CD4-positive, alpha-beta T cell (primary cell): Measurements from ENCODE around the gene SHOX. TPM values are rescaled to one million over a fixed set of nuclear protein-coding genes. Genes with fewer than 3 reads are reported as not detected.

Experiments
- ATAC-seq: fragments of 200-7000 bp; cut with Tn5 transposase; one replicate; pipeline ENCODE4 v1.10.0; 2022; ENCODE audit warnings: mild to moderate bottlenecking; ENCODE audit not compliant: poor library complexity
- CTCF ChIA-PET: fragments of 350-600 bp; sonication (Branson Sonifier 250); formaldehyde crosslinking; loops from one replicate; lab custom pipeline; 2021; ENCODE audit warnings: antibody characterized with exemption, inconsistent platforms; lab: Charles Lee
- POLR2A ChIA-PET: fragments of 350-600 bp; sonication (Branson Sonifier 250); formaldehyde crosslinking; loops from one replicate; lab custom pipeline; 2021; ENCODE audit warnings: antibody characterized with exemption, inconsistent platforms; lab: Charles Lee
- DNase-seq, 14 experiments: peaks; one replicate each; pipeline ENCODE4 v3.0.0-alpha.2; 2013 to 2020; ENCODE audit warnings: mixed read lengths in 2 of 14
- H3K27ac ChIP-seq, 2 donors: one replicate each; pipeline versions ENCODE4 v1.5.1 to v1.7.0; 2013; ENCODE audit warnings: low read length in 2 of 2, low read depth in 1 of 2, mild to moderate bottlenecking in 1 of 2
- H3K27me3 ChIP-seq, 2 experiments: 1 replicate in 1 of 2; 2 replicates in 1 of 2; pipeline versions ENCODE4 v1.6.1 to v1.7.0; 2013; ENCODE audit warnings: low read length in 2 of 2, control low read depth in 1 of 2, mild to moderate bottlenecking in 1 of 2, moderate library complexity in 1 of 2; ENCODE audit not compliant: insufficient read depth in 2 of 2, control insufficient read depth in 1 of 2
- H3K36me3 ChIP-seq: one replicate; pipeline ENCODE4 v1.6.1; 2013; ENCODE audit warnings: low read length, control low read depth; ENCODE audit not compliant: insufficient read depth
- H3K4me1 ChIP-seq: one replicate; pipeline ENCODE4 v1.6.1; 2013; ENCODE audit warnings: low read length, control low read depth; ENCODE audit not compliant: insufficient read depth
- H3K4me3 ChIP-seq: one replicate; pipeline ENCODE4 v1.5.1; 2013; ENCODE audit warnings: mild to moderate bottlenecking, low read length, moderate library complexity
- H3K9me3 ChIP-seq, 2 experiments: 1 replicate in 1 of 2; 2 replicates in 1 of 2; pipeline versions ENCODE4 v1.6.1 to v1.7.0; 2013; ENCODE audit warnings: low read length in 2 of 2, mild to moderate bottlenecking in 2 of 2, control low read depth in 1 of 2, moderate library complexity in 1 of 2; ENCODE audit not compliant: control insufficient read depth in 1 of 2, insufficient read depth in 1 of 2
- H3K27ac Mint-ChIP-seq: one replicate; pipeline ENCODE4 v1.8.0; 2020; ENCODE audit warnings: mixed read lengths
- H3K27me3 Mint-ChIP-seq: one replicate; pipeline ENCODE4 v1.8.0; 2021; ENCODE audit warnings: mixed read lengths
- H3K36me3 Mint-ChIP-seq: one replicate; pipeline ENCODE4 v1.8.0; 2021; ENCODE audit warnings: low read depth, mixed read lengths
- H3K4me1 Mint-ChIP-seq: one replicate; pipeline ENCODE4 v1.8.0; 2021; ENCODE audit warnings: low read depth, mixed read lengths
- H3K4me3 Mint-ChIP-seq: one replicate; pipeline ENCODE4 v1.8.0; 2020; ENCODE audit warnings: mild to moderate bottlenecking, mixed read lengths
- H3K9me3 Mint-ChIP-seq: one replicate; pipeline ENCODE4 v1.8.0; 2020; ENCODE audit warnings: mixed read lengths
- intact Hi-C, 2 experiments: fragments of 100-400 bp; cut with DNase I in 1 of 2; cut with micrococcal nuclease in 1 of 2; formaldehyde crosslinking; loops; one replicate each; pipeline versions ENCODE4 v1.15.1 to v1.9.0; 2023 to 2025; cut with DNase I, micrococcal nuclease
- total RNA-seq, 174 experiments: library from RNA in 2 of 174; stranded (reverse) in 2 of 174; gene quantifications; one replicate each; pipeline ENCODE4 v1.2.3 and lab custom pipeline; 2021 to 2026
- TF ChIP-seq, protein P1 (sequence below): fragments of 200-600 bp; IDR thresholded peaks from one replicate; pipeline ENCODE4 v1.8.0; 2022; ENCODE audit warnings: antibody characterized with exemption, mild to moderate bottlenecking

Gene SHOX
- total RNA-seq, 2 experiments from 2014 or later, result not detected

GRCh38 chrX:679291-679979 lies 48.8 kb downstream of the SHOX start:
- no peaks in the 10 kb centered on the region for H3K27me3 ChIP-seq
- no peaks in the 10 kb centered on the region for H3K4me1 Mint-ChIP-seq
- H3K4me1 ChIP-seq, result no peaks in the 10 kb centered on the region
- intact Hi-C loops, result no loop called here
- DNase-seq, result no peak
- no peaks in the 10 kb centered on the region for H3K27me3 Mint-ChIP-seq
- H3K27ac ChIP-seq, result no peak overlapping the region
- ATAC-seq, result no peak
- ChIA-PET POLR2A (no interaction called here), CTCF (no interaction called here)
- no peak overlapping the region for H3K4me3 ChIP-seq
- H3K9me3 ChIP-seq, result peaks cover 0 to 45% of the 10 kb centered on the region in 2 experiments
- H3K4me3 Mint-ChIP-seq, result no peak overlapping the region
- H3K9me3 Mint-ChIP-seq, result no peaks in the 10 kb centered on the region
- no peak overlapping the region for H3K27ac Mint-ChIP-seq
- H3K36me3 ChIP-seq, result no peaks in the 10 kb centered on the region
- TF ChIP-seq, protein P1, sequence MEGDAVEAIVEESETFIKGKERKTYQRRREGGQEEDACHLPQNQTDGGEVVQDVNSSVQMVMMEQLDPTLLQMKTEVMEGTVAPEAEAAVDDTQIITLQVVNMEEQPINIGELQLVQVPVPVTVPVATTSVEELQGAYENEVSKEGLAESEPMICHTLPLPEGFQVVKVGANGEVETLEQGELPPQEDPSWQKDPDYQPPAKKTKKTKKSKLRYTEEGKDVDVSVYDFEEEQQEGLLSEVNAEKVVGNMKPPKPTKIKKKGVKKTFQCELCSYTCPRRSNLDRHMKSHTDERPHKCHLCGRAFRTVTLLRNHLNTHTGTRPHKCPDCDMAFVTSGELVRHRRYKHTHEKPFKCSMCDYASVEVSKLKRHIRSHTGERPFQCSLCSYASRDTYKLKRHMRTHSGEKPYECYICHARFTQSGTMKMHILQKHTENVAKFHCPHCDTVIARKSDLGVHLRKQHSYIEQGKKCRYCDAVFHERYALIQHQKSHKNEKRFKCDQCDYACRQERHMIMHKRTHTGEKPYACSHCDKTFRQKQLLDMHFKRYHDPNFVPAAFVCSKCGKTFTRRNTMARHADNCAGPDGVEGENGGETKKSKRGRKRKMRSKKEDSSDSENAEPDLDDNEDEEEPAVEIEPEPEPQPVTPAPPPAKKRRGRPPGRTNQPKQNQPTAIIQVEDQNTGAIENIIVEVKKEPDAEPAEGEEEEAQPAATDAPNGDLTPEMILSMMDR, result no peak
- no peaks in the 10 kb centered on the region for H3K36me3 Mint-ChIP-seq

GRCh38 chrX:680062-680461 lies 49.5 kb downstream of the SHOX start:
- no peak for DNase-seq
- CTCF ChIA-PET, result no interaction called here
- H3K9me3 ChIP-seq, result peaks cover 0 to 39% of the 10 kb centered on the region in 2 experiments
- H3K36me3 ChIP-seq, result no peaks in the 10 kb centered on the region
- H3K4me3 Mint-ChIP-seq, result no peak overlapping the region
- H3K27ac ChIP-seq, result no peak overlapping the region
- H3K27me3 ChIP-seq, result no peaks in the 10 kb centered on the region
- POLR2A ChIA-PET, result no interaction called here
- H3K36me3 Mint-ChIP-seq, result no peaks in the 10 kb centered on the region
- TF ChIP-seq, protein P1, result no peak
- H3K4me1 ChIP-seq, result no peaks in the 10 kb centered on the region
- intact Hi-C loops, result no loop called here
- no peaks in the 10 kb centered on the region for H3K27me3 Mint-ChIP-seq
- H3K27ac Mint-ChIP-seq, result no peak overlapping the region
- no peaks in the 10 kb centered on the region for H3K4me1 Mint-ChIP-seq
- H3K4me3 ChIP-seq, result no peak overlapping the region
- H3K9me3 Mint-ChIP-seq, result no peaks in the 10 kb centered on the region
- no peak for ATAC-seq

DNA sequence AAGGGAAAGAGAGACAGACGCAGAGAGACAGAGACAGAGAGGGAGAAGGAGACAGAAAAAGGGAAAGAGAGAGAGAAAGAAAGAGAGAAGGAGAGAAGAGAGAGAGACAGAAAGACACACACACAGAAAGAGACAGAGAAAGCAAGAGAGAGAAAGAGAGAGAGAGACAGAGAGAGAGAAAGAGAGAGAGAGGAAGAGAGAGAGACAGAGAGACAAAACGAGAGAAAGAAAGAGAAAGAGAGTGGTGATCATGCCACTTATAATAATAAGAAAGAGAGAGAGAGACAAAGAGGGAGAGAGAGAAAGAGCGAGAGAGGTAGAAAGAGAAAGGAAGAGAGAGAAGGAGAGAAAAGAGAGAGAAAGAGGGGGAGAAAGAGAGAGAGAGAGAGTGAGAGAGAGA lies 51.4 kb downstream of the SHOX start:
- ChIA-PET POLR2A (no interaction called here), CTCF (no interaction called here)
- Histone ChIP-seq H3K27ac (no peak overlapping the region), H3K9me3 (peaks cover 0 to 44% of the 10 kb centered on the region in 2 experiments), H3K27me3 (no peaks in the 10 kb centered on the region), H3K4me3 (no peak overlapping the region), H3K36me3 (no peaks in the 10 kb centered on the region), H3K4me1 (no peaks in the 10 kb centered on the region)
- Mint-ChIP-seq H3K9me3 (peaks cover 2% of the 10 kb centered on the region), H3K27me3 (no peaks in the 10 kb centered on the region), H3K4me1 (no peaks in the 10 kb centered on the region), H3K4me3 (no peak overlapping the region), H3K36me3 (no peaks in the 10 kb centered on the region), H3K27ac (no peak overlapping the region)
- DNase-seq (no peak), ATAC-seq (no peak)
- intact Hi-C loops, result no loop called here
- TF ChIP-seq, protein P1, result no peak
